ENCODE data around the gene TPD52L1. TPM values are rescaled to one million over a fixed set of nuclear protein-coding genes. Genes with fewer than 3 reads are reported as not detected.

The TPD52L1 gene
- total RNA-seq, 4 donors from 2014 or later, result 22.2 to 77.6 (median 37.7) TPM

GRCh38 chr6:125245109-125245508, 91.5 kb downstream of the TPD52L1 start:
- H3K36me3 ChIP-seq, result no peaks in the 10 kb centered on the region
- no peaks in the 10 kb centered on the region for H3K27me3 ChIP-seq
- H3K9me3 ChIP-seq, result no peaks in the 10 kb centered on the region
- no peak overlapping the region for H3K27ac ChIP-seq
- no peak for TF ChIP-seq CTCF (IDR thresholded peaks at IDR 0.05)
- no peak for TF ChIP-seq POLR2A (IDR thresholded peaks at IDR 0.05)
- no peak for DNase-seq
- no peaks in the 10 kb centered on the region for H3K4me1 ChIP-seq
- intact Hi-C loops (cut with DNase I; ENCODE audit: low total_unique reads), result no loop called here
- H3K4me3 ChIP-seq, result no peak overlapping the region

GRCh38 chr6:125245523-125246264, 92.1 kb downstream of the TPD52L1 start:
- TF ChIP-seq CTCF (IDR thresholded peaks at IDR 0.05) (no peak), POLR2A (IDR thresholded peaks at IDR 0.05) (no peak)
- Histone ChIP-seq H3K27me3 (no peaks in the 10 kb centered on the region), H3K27ac (no peak overlapping the region), H3K9me3 (no peaks in the 10 kb centered on the region), H3K4me3 (no peak overlapping the region), H3K36me3 (no peaks in the 10 kb centered on the region), H3K4me1 (no peaks in the 10 kb centered on the region)
- no peak for DNase-seq
- intact Hi-C loops (cut with DNase I; ENCODE audit: low total_unique reads), result no loop called here

- no peaks in the 10 kb centered on the region for H3K27me3 ChIP-seq
- TF ChIP-seq CTCF (IDR thresholded peaks at IDR 0.05), result no peak
- TF ChIP-seq POLR2A (IDR thresholded peaks at IDR 0.05), result no peak
- DNase-seq, result no peak
- H3K9me3 ChIP-seq, result no peaks in the 10 kb centered on the region
- H3K36me3 ChIP-seq, result no peaks in the 10 kb centered on the region
- H3K4me3 ChIP-seq, result no peak overlapping the region
- no peak overlapping the region for H3K27ac ChIP-seq
- no peaks in the 10 kb centered on the region for H3K4me1 ChIP-seq
- intact Hi-C loops (cut with DNase I; ENCODE audit: low total_unique reads), result no loop called here
Measured at GRCh38 chr6:125246566-125246965, 93.0 kb downstream of the TPD52L1 start.

GRCh38 chr6:125248136-125248535, 94.6 kb downstream of the TPD52L1 start:
- H3K4me1 ChIP-seq, result no peaks in the 10 kb centered on the region
- no peak overlapping the region for H3K27ac ChIP-seq
- H3K9me3 ChIP-seq, result no peaks in the 10 kb centered on the region
- TF ChIP-seq CTCF (IDR thresholded peaks at IDR 0.05) (no peak), POLR2A (IDR thresholded peaks at IDR 0.05) (no peak)
- no peaks in the 10 kb centered on the region for H3K36me3 ChIP-seq
- DNase-seq, result no peak
- H3K4me3 ChIP-seq, result no peak overlapping the region
- intact Hi-C loops (cut with DNase I; ENCODE audit: low total_unique reads), result no loop called here
- H3K27me3 ChIP-seq, result no peaks in the 10 kb centered on the region

- Histone ChIP-seq H3K27me3 (no peaks in the 10 kb centered on the region), H3K9me3 (no peaks in the 10 kb centered on the region), H3K36me3 (no peaks in the 10 kb centered on the region), H3K4me1 (no peaks in the 10 kb centered on the region), H3K27ac (no peak overlapping the region), H3K4me3 (no peak overlapping the region)
- no peak for DNase-seq
- intact Hi-C loops (cut with DNase I; ENCODE audit: low total_unique reads), result no loop called here
- no peak for TF ChIP-seq CTCF (IDR thresholded peaks at IDR 0.05)
- TF ChIP-seq POLR2A (IDR thresholded peaks at IDR 0.05), result no peak
Measured at GRCh38 chr6:125250511-125250910, 96.9 kb downstream of the TPD52L1 start.

Measured in uterus (tissue), 4 donors.